Astrocyte of the spinal cord (primary cell): ENCODE data around the gene FREM3.

ENCODE experiments used
- DNase-seq: peaks from one replicate; pipeline ENCODE4 v3.0.0; 2011; ENCODE audit warnings: low read depth, low spot score
- H3K4me3 ChIP-seq: 2 replicates; pipeline ENCODE4 v1.5.1; 2011; ENCODE audit warnings: low read depth, mild to moderate bottlenecking, low read length, moderate library complexity
- CTCF ChIP-seq: IDR thresholded peaks from 2 replicates; pipeline ENCODE4 v1.5.1; 2012; ENCODE audit warnings: low read depth, mild to moderate bottlenecking, low read length, inconsistent platforms
- in situ Hi-C: cut with HindIII; loops from 2 replicates; pipeline ENCODE4 v1.10.0; 2017; ENCODE audit warnings: low sequenced_read_pairs

The FREM3 gene

GRCh38 chr4:143599827-143600226 is 100.6 kb downstream of the FREM3 start:
- DNase-seq = no peak
- in situ Hi-C loops = no loop called here
- TF ChIP-seq CTCF = no peak
- H3K4me3 ChIP-seq = no peak overlapping the region

GRCh38 chr4:143598816-143599215 is 101.7 kb downstream of the FREM3 start:
- no peak overlapping the region for H3K4me3 ChIP-seq
- no peak for TF ChIP-seq CTCF
- in situ Hi-C loops = no loop called here
- DNase-seq = no peak

- TF ChIP-seq CTCF = no peak
- no peak overlapping the region for H3K4me3 ChIP-seq
- DNase-seq = no peak
- in situ Hi-C loops = no loop called here
These were observed 103.2 kb downstream of the FREM3 start for GRCh38 chr4:143597276-143597675.

GRCh38 chr4:143587703-143588102 is 112.8 kb downstream of the FREM3 start:
- in situ Hi-C loops = no loop called here
- no peak for DNase-seq
- no peak for TF ChIP-seq CTCF
- H3K4me3 ChIP-seq = no peak overlapping the region

GRCh38 chr4:143586080-143586479 is 114.4 kb downstream of the FREM3 start:
- no peak overlapping the region for H3K4me3 ChIP-seq
- in situ Hi-C loops = no loop called here
- DNase-seq = peak; percentile 62
- TF ChIP-seq CTCF = no peak

GRCh38 chr4:143585548-143585947 is 114.9 kb downstream of the FREM3 start:
- DNase-seq = no peak
- H3K4me3 ChIP-seq = no peak overlapping the region
- in situ Hi-C loops = no loop called here
- TF ChIP-seq CTCF = no peak

GRCh38 chr4:143581331-143581946 is 119.0 kb downstream of the FREM3 start:
- DNase-seq = no peak

More at GRCh38 chr4:143581331-143581946, 119.0 kb downstream of the FREM3 start:
- in situ Hi-C loops = no loop called here
- no peak for TF ChIP-seq CTCF
- H3K4me3 ChIP-seq = no peak overlapping the region
